Peyer's patch (tissue), 4 donors: ENCODE data around the gene TDRD6.

Source experiments
- POLR2A ChIP-seq, 2 donors: fragments of 450-650 bp; IDR thresholded peaks; one replicate each; pipeline ENCODE4 v1.5.1; 2017; ENCODE audit warnings: antibody characterized with exemption in 2 of 2, mild to moderate bottlenecking in 2 of 2, moderate library complexity in 2 of 2
- TF ChIP-seq, protein P1 (sequence below), 6 experiments: fragments of 450-650 bp in 4 of 6; fragments of 200-600 bp in 2 of 6; sonication (generic) in 1 of 6; IDR thresholded peaks; one replicate each; pipeline ENCODE4 v1.5.1; 2017 to 2019; ENCODE audit warnings: antibody characterized with exemption in 6 of 6, mild to moderate bottlenecking in 3 of 6, moderate library complexity in 1 of 6

DNA sequence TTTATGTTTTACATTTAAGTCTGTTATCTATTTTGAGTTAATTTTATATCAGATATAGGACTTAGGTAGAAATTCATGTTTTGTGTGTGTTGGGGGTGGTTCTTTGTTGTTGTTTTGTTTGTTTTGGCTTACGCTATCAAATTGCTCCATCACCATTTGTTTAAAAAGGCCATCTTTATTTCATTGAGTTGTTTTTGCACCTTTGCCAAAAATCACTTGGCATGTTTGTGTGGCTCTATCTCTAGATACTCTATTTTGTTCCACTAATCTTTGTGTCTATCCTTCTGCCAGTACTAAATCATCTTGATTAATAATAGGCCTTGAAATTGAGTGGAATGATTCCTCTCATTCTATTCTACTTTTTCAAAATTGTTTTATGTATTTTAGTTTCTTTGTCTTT is 42.4 kb upstream of the TDRD6 start:
- TF ChIP-seq POLR2A (IDR thresholded peaks at IDR 0.05): no peak
- TF ChIP-seq, protein P1, sequence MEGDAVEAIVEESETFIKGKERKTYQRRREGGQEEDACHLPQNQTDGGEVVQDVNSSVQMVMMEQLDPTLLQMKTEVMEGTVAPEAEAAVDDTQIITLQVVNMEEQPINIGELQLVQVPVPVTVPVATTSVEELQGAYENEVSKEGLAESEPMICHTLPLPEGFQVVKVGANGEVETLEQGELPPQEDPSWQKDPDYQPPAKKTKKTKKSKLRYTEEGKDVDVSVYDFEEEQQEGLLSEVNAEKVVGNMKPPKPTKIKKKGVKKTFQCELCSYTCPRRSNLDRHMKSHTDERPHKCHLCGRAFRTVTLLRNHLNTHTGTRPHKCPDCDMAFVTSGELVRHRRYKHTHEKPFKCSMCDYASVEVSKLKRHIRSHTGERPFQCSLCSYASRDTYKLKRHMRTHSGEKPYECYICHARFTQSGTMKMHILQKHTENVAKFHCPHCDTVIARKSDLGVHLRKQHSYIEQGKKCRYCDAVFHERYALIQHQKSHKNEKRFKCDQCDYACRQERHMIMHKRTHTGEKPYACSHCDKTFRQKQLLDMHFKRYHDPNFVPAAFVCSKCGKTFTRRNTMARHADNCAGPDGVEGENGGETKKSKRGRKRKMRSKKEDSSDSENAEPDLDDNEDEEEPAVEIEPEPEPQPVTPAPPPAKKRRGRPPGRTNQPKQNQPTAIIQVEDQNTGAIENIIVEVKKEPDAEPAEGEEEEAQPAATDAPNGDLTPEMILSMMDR (IDR thresholded peaks at IDR 0.05): no peak
